ENCODE results near the gene SERPINE1.

The SERPINE1 gene

GRCh38 chr7:101169110-101169837, 42.4 kb downstream of the SERPINE1 start:
- DNase-seq (ENCODE audit: low read depth, low spot score) = no peak

- peak; percentile 60 for DNase-seq (ENCODE audit: low read depth, low spot score)
Measured at GRCh38 chr7:101169838-101170551, 43.1 kb downstream of the SERPINE1 start.

GRCh38 chr7:101170617-101171441, 43.9 kb downstream of the SERPINE1 start:
- no peak for DNase-seq (ENCODE audit: low read depth, low spot score)

- DNase-seq (ENCODE audit: low read depth, low spot score) = no peak
Measured at GRCh38 chr7:101171442-101171837, 44.5 kb downstream of the SERPINE1 start.

GRCh38 chr7:101172005-101172853, 45.3 kb downstream of the SERPINE1 start:
- DNase-seq (ENCODE audit: low read depth, low spot score) = no peak

- DNase-seq (ENCODE audit: low read depth, low spot score) = no peak
Measured at GRCh38 chr7:101172854-101173751, 46.2 kb downstream of the SERPINE1 start.

- no peak for DNase-seq (ENCODE audit: low read depth, low spot score)
Measured at GRCh38 chr7:101173752-101174244, 46.9 kb downstream of the SERPINE1 start.

- no peak for DNase-seq (ENCODE audit: low read depth, low spot score)
Measured at GRCh38 chr7:101174322-101174854, 47.5 kb downstream of the SERPINE1 start.

- DNase-seq (ENCODE audit: low read depth, low spot score) = no peak
Measured at GRCh38 chr7:101175664-101176063, 48.8 kb downstream of the SERPINE1 start.

- DNase-seq (ENCODE audit: low read depth, low spot score) = no peak
Measured at GRCh38 chr7:101177644-101178043, 50.7 kb downstream of the SERPINE1 start.

- DNase-seq (ENCODE audit: low read depth, low spot score) = no peak
Measured at GRCh38 chr7:101179117-101179516, 52.2 kb downstream of the SERPINE1 start.

- no peak for DNase-seq (ENCODE audit: low read depth, low spot score)
Measured at GRCh38 chr7:101179713-101180112, 52.8 kb downstream of the SERPINE1 start.

GRCh38 chr7:101180130-101180755, 53.3 kb downstream of the SERPINE1 start, which contains the start of gene NAT16:
NAT16 (minus strand) TSS chr7:101180293; CDS start chr7:101174807, 5,486 bp downstream.
- no peak for DNase-seq (ENCODE audit: low read depth, low spot score)

GRCh38 chr7:101185258-101185839, 58.4 kb downstream of the SERPINE1 start:
- no peak for DNase-seq (ENCODE audit: low read depth, low spot score)

GRCh38 chr7:101186194-101186593, 59.3 kb downstream of the SERPINE1 start:
- no peak for DNase-seq (ENCODE audit: low read depth, low spot score)

GRCh38 chr7:101186844-101187428, 60.0 kb downstream of the SERPINE1 start:
- no peak for DNase-seq (ENCODE audit: low read depth, low spot score)

Measured in activated CD4-positive, CD25-positive, alpha-beta regulatory T cell treated with anti-CD3 and anti-CD28 coated beads, Interleukin-2, amount 50 U/mL, for 16 hours (primary cell).